CD14-positive monocyte (primary cell): ENCODE measurements around the gene SELENOF. TPM values are rescaled to one million over a fixed set of nuclear protein-coding genes. Genes with fewer than 3 reads are reported as not detected.

Experiments used
- DNase-seq, 3 donors: peaks; one replicate each; pipeline ENCODE4 v3.0.0-alpha.2; 2011 to 2022
- H2AFZ ChIP-seq: 2 replicates; pipeline ENCODE4 v1.6.0; 2012; ENCODE audit warnings: mild to moderate bottlenecking, low read depth, low read length, inconsistent platforms; ENCODE audit not compliant: insufficient read depth, poor library complexity, severe bottlenecking
- H3K27ac ChIP-seq, 2 donors: 1 replicate in 1 of 2; 2 replicates in 1 of 2; pipeline ENCODE4 v1.5.1; 2012 to 2013; ENCODE audit warnings: low read length in 2 of 2, control low read depth in 1 of 2, inconsistent platforms in 1 of 2, low read depth in 1 of 2, mild to moderate bottlenecking in 1 of 2
- H3K27me3 ChIP-seq, 2 donors: one replicate each; pipeline versions ENCODE4 v1.6.0 to v1.6.1; 2011 to 2013; ENCODE audit warnings: low read length in 2 of 2; ENCODE audit not compliant: control insufficient read depth in 2 of 2, insufficient read depth in 2 of 2
- H3K36me3 ChIP-seq, 2 donors: replicated peaks in 1 of 2; 1 replicate in 1 of 2; 2 replicates in 1 of 2; pipeline versions ENCODE4 v1.5.1 to v1.6.1; 2012 to 2013; ENCODE audit warnings: low read length in 2 of 2, control low read depth in 1 of 2, inconsistent platforms in 1 of 2, mild to moderate bottlenecking in 1 of 2; ENCODE audit not compliant: insufficient read depth in 2 of 2, control insufficient read depth in 1 of 2
- H3K4me1 ChIP-seq, 2 donors: 1 replicate in 1 of 2; 2 replicates in 1 of 2; pipeline versions ENCODE4 v1.5.1 to v1.6.1; 2012 to 2013; ENCODE audit warnings: low read length in 2 of 2, control low read depth in 1 of 2, inconsistent platforms in 1 of 2, mild to moderate bottlenecking in 1 of 2, moderate library complexity in 1 of 2; ENCODE audit not compliant: insufficient read depth in 2 of 2, control insufficient read depth in 1 of 2
- H3K4me2 ChIP-seq: replicated peaks from 2 replicates; pipeline ENCODE3; 2012; ENCODE audit warnings: low read length, moderate library complexity, mild to moderate bottlenecking; ENCODE audit not compliant: poor library complexity, severe bottlenecking; ENCODE audit errors: extremely low read depth
- H3K4me3 ChIP-seq, 3 experiments: fragments of 200-600 bp in 1 of 3; sonication (generic) in 1 of 3; replicated peaks in 1 of 3; 1 replicate in 2 of 3; 2 replicates in 1 of 3; pipeline ENCODE4 v1.5.1; 2011 to 2013; ENCODE audit warnings: low read length in 3 of 3, mild to moderate bottlenecking in 3 of 3, control low read depth in 2 of 3, low read depth in 2 of 3, inconsistent platforms in 1 of 3, moderate library complexity in 1 of 3
- H3K79me2 ChIP-seq: 2 replicates; pipeline ENCODE4 v1.6.0; 2012; ENCODE audit warnings: mild to moderate bottlenecking, control low read depth, inconsistent platforms, low read length, moderate library complexity; ENCODE audit not compliant: insufficient read depth
- H3K9ac ChIP-seq: 2 replicates; pipeline ENCODE4 v1.6.0; 2017; ENCODE audit warnings: low read length, mild to moderate bottlenecking; ENCODE audit not compliant: insufficient read depth, poor library complexity, severe bottlenecking
- H3K9me3 ChIP-seq, 2 donors: replicated peaks in 1 of 2; 1 replicate in 1 of 2; 2 replicates in 1 of 2; pipeline versions ENCODE4 v1.5.1 to v1.6.1; 2012 to 2013; ENCODE audit warnings: low read length in 2 of 2, control low read depth in 1 of 2; ENCODE audit not compliant: control insufficient read depth in 1 of 2, insufficient read depth in 1 of 2
- H4K20me1 ChIP-seq: 2 replicates; pipeline ENCODE4 v1.6.0; 2012; ENCODE audit warnings: mild to moderate bottlenecking, low read length, control low read depth, moderate library complexity; ENCODE audit not compliant: insufficient read depth
- H3K27ac Mint-ChIP-seq, 7 donors: one replicate each; pipeline ENCODE4 v1.8.0; 2020; ENCODE audit warnings: mild to moderate bottlenecking in 7 of 7, mixed read lengths in 7 of 7, moderate library complexity in 6 of 7, inconsistent platforms in 2 of 7
- H3K27me3 Mint-ChIP-seq, 3 donors: one replicate each; pipeline ENCODE4 v1.8.0; 2021 to 2022; ENCODE audit warnings: low read depth in 3 of 3, mild to moderate bottlenecking in 3 of 3, mixed read lengths in 3 of 3, moderate library complexity in 3 of 3, inconsistent platforms in 1 of 3
- H3K36me3 Mint-ChIP-seq, 2 donors: one replicate each; pipeline ENCODE4 v1.8.0; 2020; ENCODE audit warnings: mixed read lengths in 2 of 2, inconsistent platforms in 1 of 2, mild to moderate bottlenecking in 1 of 2
- H3K4me1 Mint-ChIP-seq: one replicate; pipeline ENCODE4 v1.8.0; 2020; ENCODE audit warnings: mild to moderate bottlenecking, mixed read lengths
- H3K4me3 Mint-ChIP-seq, 2 donors: one replicate each; pipeline ENCODE4 v1.8.0; 2020; ENCODE audit warnings: mild to moderate bottlenecking in 2 of 2, mixed read lengths in 2 of 2, moderate library complexity in 1 of 2
- H3K9me3 Mint-ChIP-seq, 7 donors: one replicate each; pipeline ENCODE4 v1.8.0; 2020 to 2022; ENCODE audit warnings: mixed read lengths in 7 of 7, mild to moderate bottlenecking in 6 of 7, moderate library complexity in 6 of 7, inconsistent platforms in 2 of 7
- WGBS: methylation state at CpG from one replicate; pipeline ENCODE4 v1.1.5; 2013; ENCODE audit warnings: missing lambda C conversion rate; ENCODE audit not compliant: insufficient coverage; 5-methylcytosine and 5-hydroxymethylcytosine counted together
- intact Hi-C, 2 donors: fragments of 100-400 bp; cut with micrococcal nuclease; formaldehyde crosslinking; loops; one replicate each; pipeline versions ENCODE4 v1.15.0 to v1.15.1; 2023
- polyA plus RNA-seq, 3 donors: library from polyadenylated mRNA; depleted of rRNA in 1 of 3; unstranded in 2 of 3; stranded (reverse) in 1 of 3; fragments of 300-500 nt in 2 of 3; fragments of >200 nt in 1 of 3; fragmentation: Illumina TruSeq in 2 of 3; gene quantifications; 1 replicate in 2 of 3; 2 replicates in 1 of 3; pipeline ENCODE4 v1.2.3, GENCODE V29; 2012 to 2021
- TF ChIP-seq, protein P1 (sequence below): fragments of 200-600 bp; IDR thresholded peaks from one replicate; pipeline ENCODE4 v1.8.0; 2022; ENCODE audit warnings: antibody characterized with exemption, mild to moderate bottlenecking

Gene SELENOF
- polyA plus RNA-seq, 3 donors = 111 to 357 (median 339) TPM

DNA sequence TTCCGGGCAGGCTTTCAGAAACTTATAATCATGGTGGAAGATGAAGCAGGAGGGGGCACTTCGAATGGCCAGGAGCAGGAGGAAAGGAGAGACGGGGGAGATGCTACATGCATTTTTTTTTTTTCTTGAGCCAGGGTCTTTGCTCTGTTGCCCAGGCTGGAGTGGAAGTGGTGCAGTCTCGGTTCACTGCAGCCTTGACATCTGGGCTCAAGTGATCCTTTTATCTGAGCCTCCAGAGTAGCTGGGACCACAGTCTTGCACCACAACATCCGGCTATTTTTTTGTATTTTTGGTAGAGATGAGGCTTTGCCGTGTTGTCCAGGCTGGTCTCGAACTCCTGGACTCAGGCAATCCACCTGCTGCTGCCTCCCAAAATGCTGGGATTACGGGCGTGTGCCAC, 61.6 kb downstream of the SELENOF start:
- no peak overlapping the region for H3K4me3 Mint-ChIP-seq
- WGBS = 100% methylated on average over 8 of the region's 9 CpGs
- peaks cover 0 to 21% (median 3%) of the 10 kb centered on the region in 7 donors for H3K9me3 Mint-ChIP-seq
- Histone ChIP-seq H3K9ac (no peak overlapping the region), H3K27me3 (no peaks in the 10 kb centered on the region), H3K4me1 (no peaks in the 10 kb centered on the region), H3K4me3 (no peak overlapping the region), H3K9me3 (peaks cover 0 to 7% of the 10 kb centered on the region in 2 donors), H3K4me2 (no peak overlapping the region), H3K79me2 (no peaks in the 10 kb centered on the region), H3K27ac (no peak overlapping the region), H3K36me3 (no peaks in the 10 kb centered on the region), H2AFZ (no peak overlapping the region), H4K20me1 (no peaks in the 10 kb centered on the region)
- peak overlapping the region in 1 of 7 donors; percentile 1 for H3K27ac Mint-ChIP-seq
- no peaks in the 10 kb centered on the region for H3K4me1 Mint-ChIP-seq
- DNase-seq = no peak
- no peaks in the 10 kb centered on the region for H3K36me3 Mint-ChIP-seq
- TF ChIP-seq, protein P1, sequence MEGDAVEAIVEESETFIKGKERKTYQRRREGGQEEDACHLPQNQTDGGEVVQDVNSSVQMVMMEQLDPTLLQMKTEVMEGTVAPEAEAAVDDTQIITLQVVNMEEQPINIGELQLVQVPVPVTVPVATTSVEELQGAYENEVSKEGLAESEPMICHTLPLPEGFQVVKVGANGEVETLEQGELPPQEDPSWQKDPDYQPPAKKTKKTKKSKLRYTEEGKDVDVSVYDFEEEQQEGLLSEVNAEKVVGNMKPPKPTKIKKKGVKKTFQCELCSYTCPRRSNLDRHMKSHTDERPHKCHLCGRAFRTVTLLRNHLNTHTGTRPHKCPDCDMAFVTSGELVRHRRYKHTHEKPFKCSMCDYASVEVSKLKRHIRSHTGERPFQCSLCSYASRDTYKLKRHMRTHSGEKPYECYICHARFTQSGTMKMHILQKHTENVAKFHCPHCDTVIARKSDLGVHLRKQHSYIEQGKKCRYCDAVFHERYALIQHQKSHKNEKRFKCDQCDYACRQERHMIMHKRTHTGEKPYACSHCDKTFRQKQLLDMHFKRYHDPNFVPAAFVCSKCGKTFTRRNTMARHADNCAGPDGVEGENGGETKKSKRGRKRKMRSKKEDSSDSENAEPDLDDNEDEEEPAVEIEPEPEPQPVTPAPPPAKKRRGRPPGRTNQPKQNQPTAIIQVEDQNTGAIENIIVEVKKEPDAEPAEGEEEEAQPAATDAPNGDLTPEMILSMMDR = no peak
- peaks cover 0 to 4% (median 2%) of the 10 kb centered on the region in 3 donors for H3K27me3 Mint-ChIP-seq
- intact Hi-C loops = no loop called here

DNA sequence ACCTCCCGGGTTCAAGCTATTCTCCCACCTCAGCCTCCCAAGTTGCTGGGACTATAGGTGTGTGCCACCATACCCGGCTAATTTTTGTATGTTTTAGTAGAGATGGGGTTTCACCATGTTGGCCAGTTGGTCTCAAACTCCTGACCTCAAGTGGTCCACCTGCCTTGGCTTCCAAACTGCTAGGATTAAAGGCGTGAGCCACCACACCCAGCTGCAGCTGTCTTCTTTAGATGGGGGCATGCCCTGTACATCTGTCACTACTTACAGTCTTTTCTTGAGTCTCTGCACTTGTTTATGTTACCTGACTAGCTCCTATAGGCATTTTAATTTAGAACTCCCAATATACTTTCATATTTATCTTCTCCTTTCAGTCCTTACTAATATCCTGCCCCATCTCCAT, 64.2 kb downstream of the SELENOF start:
- Mint-ChIP-seq H3K36me3 (no peaks in the 10 kb centered on the region), H3K27me3 (peaks cover 0 to 4% (median 3%) of the 10 kb centered on the region in 3 donors), H3K27ac (no peak overlapping the region), H3K4me1 (peaks cover 17% of the 10 kb centered on the region), H3K9me3 (peaks cover 0 to 18% (median 3%) of the 10 kb centered on the region in 7 donors), H3K4me3 (no peak overlapping the region)
- no peak for DNase-seq
- no peaks in the 10 kb centered on the region for H4K20me1 ChIP-seq
- H3K4me3 ChIP-seq = no peak overlapping the region
- H3K27ac ChIP-seq = no peak overlapping the region
- H3K27me3 ChIP-seq = no peaks in the 10 kb centered on the region
- H3K36me3 ChIP-seq = no peaks in the 10 kb centered on the region
- H3K4me2 ChIP-seq = no peak overlapping the region
- no peak overlapping the region for H3K9ac ChIP-seq
- TF ChIP-seq, protein P1 = no peak
- no peak overlapping the region for H2AFZ ChIP-seq
- intact Hi-C loops = no loop called here
- 100% methylated on average over 1 of the region's 3 CpGs for WGBS
- H3K9me3 ChIP-seq = peaks cover 0 to 6% of the 10 kb centered on the region in 2 donors
- H3K79me2 ChIP-seq = no peaks in the 10 kb centered on the region
- peaks cover 9 to 15% of the 10 kb centered on the region in 2 donors for H3K4me1 ChIP-seq
